Fibroblast of skin of left quadriceps (primary cell): ENCODE data around the gene HMX2.

Source experiments
- DNase-seq, 2 experiments: peaks; one replicate each; pipeline ENCODE4 v3.0.0-alpha.2; 2013; ENCODE audit warnings: low read depth in 2 of 2

HMX2 gene, protein sequence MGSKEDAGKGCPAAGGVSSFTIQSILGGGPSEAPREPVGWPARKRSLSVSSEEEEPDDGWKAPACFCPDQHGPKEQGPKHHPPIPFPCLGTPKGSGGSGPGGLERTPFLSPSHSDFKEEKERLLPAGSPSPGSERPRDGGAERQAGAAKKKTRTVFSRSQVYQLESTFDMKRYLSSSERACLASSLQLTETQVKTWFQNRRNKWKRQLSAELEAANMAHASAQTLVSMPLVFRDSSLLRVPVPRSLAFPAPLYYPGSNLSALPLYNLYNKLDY

GRCh38 chr10:123147635-123148413 is at the start of gene HMX2:
HMX2 (plus strand) TSS chr10:123148136; CDS start chr10:123148379, 243 bp downstream.
- no peak for DNase-seq

DNA sequence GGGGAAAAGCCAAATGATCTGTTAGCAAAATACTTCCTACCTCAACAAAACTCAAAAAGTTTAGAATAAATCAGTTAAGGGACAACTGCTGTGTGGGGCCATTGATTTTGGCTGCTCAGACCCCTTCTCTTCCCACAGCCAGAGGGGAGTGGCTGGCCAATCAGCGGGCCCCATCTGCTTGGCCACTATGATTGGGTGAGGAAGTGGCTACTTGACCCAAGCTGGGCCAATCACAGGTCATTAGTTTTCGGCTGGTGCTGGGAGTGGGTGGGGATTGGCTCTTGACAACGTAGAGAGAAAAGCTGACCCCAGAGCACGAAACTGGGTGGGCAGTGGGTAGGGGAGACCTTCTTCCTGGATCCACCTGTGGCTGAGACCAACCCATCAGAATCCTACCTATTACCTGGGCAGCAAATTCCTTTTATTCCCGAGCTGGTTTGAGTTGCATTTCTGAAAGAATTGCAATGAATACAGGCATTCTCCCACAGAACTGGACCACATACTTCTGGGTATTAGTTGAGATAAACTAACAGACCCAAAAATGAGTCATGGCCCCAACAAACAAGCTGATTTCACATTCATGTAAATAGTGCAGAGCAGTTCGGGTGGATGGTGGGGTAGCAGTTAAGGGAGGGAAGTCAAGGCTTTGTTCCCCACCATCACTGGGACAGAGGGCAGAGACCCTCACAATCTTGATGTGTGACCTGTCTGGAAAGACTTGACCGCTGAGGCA is 47.7 kb upstream of the HMX2 start:
- DNase-seq, result no peak

GRCh38 chr10:123101872-123102271 is 46.1 kb upstream of the HMX2 start:
- no peak for DNase-seq

DNA sequence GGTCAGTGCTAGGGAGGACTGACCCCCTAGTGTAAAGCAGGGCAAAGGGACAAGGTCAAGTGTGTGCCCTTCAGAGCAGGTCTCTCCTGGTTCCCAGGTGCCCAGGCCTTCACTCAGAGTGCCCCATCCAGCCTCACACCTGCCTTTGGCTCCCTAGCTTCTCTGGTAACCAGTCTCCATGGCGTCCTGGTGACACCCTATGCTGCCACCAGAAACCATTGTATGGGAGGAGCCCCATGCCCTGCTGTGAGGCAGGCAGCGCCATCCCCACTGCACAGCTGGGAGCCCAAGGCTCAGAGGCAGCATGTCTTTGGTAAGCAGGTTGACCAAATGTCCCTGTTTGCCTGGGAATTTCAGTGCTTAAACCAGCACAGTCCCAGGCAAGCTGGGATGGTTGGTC is 45.3 kb upstream of the HMX2 start:
- DNase-seq, result no peak

DNA sequence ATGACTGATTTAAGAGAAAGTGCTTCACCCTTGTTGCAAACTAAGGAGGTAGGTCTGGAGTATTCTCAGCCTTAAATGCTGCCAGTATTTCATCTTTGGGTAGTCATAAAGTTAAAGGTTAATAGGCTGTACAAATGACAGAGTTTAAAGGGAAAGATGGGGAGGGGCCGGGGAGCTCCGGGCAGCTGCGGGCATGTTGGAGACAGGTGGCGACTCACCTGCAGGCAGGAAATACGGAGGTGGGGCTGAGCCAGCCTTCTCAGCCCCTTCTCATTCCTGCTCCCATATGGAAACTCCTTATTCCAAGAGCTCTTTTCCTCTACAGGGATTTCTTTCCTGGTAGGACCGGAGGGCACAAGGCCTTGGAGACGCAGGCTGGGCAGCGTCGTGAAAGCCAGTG is 44.0 kb upstream of the HMX2 start:
- no peak for DNase-seq

DNA sequence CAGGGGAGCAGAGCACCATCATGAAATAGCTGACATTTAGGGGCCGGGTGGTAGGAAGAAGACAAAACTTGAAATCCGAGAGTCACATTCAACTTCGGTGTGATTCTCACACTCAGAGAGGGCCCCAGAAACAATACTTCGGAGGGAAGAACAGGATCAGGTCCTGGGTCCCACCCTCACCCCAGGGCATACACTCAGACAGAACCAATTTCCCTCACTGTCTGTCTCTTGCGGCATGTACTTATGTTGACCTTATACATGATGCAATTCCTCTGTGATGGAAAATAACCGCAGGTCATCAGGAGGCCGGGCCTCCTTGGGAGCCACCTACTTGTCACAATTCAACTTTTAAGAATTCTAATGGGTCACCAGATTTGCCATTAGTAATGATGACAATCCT is 38.5 kb upstream of the HMX2 start:
- no peak for DNase-seq

GRCh38 chr10:123117644-123118417 is 30.1 kb upstream of the HMX2 start:
- no peak for DNase-seq

- DNase-seq, result no peak
Measured at GRCh38 chr10:123119081-123119480, 28.9 kb upstream of the HMX2 start.

- DNase-seq, result no peak
Measured at GRCh38 chr10:123126246-123126645, 21.7 kb upstream of the HMX2 start.

GRCh38 chr10:123129618-123130271 is 18.2 kb upstream of the HMX2 start:
- DNase-seq, result no peak

- DNase-seq, result peak; percentile 45 to 50
Measured at GRCh38 chr10:123132576-123133477, 15.1 kb upstream of the HMX2 start.

GRCh38 chr10:123133541-123134342 is 14.2 kb upstream of the HMX2 start:
- no peak for DNase-seq

- DNase-seq, result no peak
Measured at GRCh38 chr10:123134343-123134914, 13.5 kb upstream of the HMX2 start.

DNA sequence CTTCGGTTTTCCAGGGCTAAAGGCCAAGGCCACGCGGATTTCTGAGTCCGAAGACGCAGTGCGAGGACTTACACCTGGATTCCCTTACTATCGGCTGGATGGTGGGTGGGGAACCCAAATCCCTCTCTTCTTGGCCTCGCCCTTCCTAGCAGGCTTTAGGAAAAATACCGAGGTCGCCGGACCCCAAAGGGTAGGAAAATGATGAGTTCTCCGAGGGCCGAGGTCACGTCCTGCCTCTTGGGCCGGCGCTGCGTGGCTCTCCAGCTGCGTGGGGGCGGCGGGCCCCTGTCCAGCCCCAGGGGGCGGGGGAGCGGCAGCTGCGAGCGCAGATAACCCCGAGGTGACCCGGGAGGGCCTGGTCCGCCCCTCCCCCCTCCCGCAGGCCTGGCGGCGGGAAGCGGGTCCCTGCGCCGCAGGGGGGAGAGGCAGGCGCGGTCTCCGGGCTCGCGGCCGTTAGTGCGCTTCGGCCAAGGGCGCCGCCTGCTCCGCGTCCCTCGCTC is 13.0 kb upstream of the HMX2 start:
- no peak for DNase-seq

DNA sequence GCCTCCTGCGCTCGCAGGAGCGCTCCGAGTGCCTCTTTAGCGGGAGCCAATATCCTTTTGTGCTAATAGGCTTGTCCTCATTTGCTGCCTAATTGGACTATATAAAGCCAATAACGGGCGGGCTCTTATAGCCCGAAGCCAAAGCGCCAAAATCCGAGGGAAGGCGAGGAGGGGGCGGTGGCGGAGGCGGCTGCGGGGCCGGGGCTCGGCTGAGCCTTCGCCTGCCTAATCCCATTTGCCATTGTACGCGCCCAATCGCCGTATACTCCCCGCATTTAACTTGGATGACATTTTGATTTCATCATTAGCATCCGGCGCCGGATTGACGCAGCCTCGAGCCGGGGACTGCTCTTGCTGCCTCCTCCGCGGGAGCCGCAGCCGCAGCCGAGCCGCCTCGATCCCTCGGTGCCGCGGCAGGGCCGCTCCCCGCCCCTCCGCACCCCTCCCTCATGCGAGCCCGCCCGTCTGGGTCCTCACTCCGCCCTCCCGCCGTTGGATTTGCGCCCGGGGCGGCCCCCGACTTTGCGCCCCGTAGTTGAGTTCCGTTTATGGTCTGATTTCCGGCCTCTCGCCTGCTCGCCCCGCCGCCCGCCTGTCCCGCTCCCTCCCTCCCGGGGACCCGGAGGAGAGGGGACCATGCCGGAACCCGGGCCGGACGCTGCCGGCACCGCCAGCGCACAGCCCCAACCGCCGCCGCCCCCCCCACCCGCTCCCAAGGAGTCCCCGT is 12.4 kb upstream of the HMX2 start, which contains the start of gene HMX3:
TSS of gene HMX3 (plus strand) at position 556 of the 727 bp plus-strand sequence. CDS start at position 637, 81 bp downstream.
- no peak for DNase-seq

GRCh38 chr10:123136221-123136805 is 11.6 kb upstream of the HMX2 start:
- no peak for DNase-seq

GRCh38 chr10:123136806-123137642 is 10.9 kb upstream of the HMX2 start:
- no peak for DNase-seq
